ENCODE measurements around the gene ZNF169. TPM values are rescaled to one million over a fixed set of nuclear protein-coding genes. Genes with fewer than 3 reads are reported as not detected.
"Not testable (repeated sequence)": the region's sequence is repeated elsewhere in the genome, so short reads cannot be mapped to it uniquely, and the experiment has no call there.

ZNF169 gene
- total RNA-seq, 1 donor from 2014 or later, result 9.7 TPM

- intact Hi-C loops (cut with micrococcal nuclease), result no loop called here
Measured at GRCh38 chr9:94286116-94286515, 27.0 kb downstream of the ZNF169 start.

GRCh38 chr9:94287877-94288513 is 28.9 kb downstream of the ZNF169 start:
- intact Hi-C loops (cut with micrococcal nuclease), result no loop called here

DNA sequence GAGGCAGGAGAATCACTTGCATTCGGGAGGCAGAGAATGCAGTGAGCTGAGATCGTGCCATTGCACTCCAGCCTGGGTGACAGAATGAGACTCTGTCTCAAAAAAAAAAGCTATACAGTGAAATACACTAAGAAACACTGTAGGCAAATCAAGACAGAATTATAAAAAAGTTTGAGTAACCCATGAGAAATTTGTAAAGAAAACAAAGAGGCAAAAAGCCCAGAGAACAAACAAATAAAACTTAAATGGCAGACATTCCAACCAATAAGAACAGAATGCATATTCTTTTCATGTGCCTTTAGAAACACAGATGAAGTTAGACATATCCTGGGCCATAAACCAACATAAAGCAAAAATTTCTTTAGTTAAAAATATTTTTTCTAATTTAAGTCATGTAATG is 30.6 kb downstream of the ZNF169 start:
- intact Hi-C loops (cut with micrococcal nuclease), result no loop called here

DNA sequence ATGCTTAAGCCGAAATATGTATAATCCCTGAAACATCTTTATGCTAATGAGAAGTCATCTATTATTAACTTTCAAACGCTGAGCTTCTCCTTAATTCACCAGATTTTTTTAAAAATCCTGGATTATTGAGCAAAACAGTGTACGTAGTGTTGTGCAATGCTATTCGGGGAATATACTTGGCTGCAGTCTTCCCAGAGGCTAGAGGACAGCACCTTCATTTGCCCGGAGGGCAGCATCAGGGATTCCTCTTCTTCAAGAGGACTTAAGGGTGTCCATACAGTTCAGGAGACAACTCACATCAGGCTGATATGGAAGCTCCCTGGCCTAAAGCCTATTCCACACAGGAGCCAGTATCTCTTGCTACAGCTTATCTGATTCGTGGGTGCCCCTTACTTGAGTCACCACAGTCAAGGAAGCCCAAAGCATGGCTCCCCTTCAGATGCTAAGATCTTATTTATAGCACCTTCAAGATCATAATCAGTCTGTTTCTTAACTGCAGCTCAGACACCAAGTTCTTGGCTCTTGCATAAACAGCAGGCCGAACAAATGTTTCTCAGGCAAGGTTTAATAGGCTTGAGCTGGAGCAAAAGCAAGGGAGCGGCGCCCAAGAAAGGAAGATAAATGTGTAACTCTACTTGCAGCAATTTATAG is 40.0 kb downstream of the ZNF169 start:
- intact Hi-C loops (cut with micrococcal nuclease), result no loop called here

DNA sequence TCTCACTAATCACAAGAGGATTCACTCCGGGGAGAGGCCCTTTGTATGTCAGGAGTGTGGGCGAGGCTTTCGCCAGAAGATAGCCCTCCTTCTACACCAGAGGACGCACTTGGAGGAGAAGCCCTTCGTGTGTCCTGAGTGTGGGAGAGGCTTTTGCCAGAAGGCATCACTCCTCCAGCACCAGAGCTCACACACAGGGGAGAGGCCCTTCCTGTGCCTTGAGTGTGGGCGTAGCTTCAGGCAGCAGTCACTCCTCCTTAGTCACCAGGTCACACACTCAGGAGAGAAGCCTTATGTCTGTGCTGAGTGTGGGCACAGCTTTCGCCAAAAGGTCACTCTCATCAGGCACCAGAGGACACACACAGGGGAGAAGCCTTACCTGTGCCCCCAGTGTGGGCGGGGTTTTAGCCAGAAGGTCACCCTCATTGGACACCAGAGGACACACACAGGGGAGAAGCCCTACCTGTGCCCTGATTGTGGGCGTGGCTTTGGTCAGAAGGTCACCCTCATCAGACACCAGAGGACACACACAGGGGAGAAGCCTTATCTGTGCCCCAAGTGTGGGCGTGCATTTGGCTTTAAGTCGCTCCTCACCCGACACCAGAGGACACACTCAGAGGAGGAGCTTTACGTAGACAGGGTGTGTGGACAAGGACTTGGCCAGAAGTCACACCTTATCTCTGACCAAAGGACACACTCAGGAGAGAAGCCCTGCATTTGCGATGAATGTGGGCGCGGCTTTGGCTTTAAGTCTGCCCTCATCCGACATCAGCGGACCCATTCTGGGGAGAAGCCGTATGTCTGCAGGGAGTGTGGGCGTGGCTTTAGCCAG is 41.6 kb downstream of the ZNF169 start:
- intact Hi-C loops (cut with micrococcal nuclease), result no loop called here

- intact Hi-C loops (cut with micrococcal nuclease), result no loop called here
Measured at GRCh38 chr9:94301583-94301982, 42.5 kb downstream of the ZNF169 start.

DNA sequence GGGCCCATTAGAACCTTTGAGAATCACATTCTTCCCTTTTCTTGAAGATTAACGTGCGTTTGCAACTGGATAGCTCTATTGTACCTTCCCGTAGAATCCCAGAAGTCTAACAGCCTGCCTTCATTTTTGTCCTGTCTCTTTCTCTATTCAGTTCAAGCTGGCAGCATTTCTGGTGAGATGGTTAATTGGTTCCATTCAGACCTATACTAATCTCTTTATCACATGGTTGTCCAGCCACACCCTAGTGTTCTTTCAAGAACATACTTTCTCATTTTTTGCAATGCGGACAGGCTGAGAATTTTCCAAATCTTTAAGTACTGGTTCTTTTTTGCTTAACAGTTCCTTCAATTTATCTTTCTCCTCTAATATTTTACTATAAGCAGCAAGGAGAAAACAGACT is 43.3 kb downstream of the ZNF169 start:
- intact Hi-C loops (cut with micrococcal nuclease), result no loop called here

DNA sequence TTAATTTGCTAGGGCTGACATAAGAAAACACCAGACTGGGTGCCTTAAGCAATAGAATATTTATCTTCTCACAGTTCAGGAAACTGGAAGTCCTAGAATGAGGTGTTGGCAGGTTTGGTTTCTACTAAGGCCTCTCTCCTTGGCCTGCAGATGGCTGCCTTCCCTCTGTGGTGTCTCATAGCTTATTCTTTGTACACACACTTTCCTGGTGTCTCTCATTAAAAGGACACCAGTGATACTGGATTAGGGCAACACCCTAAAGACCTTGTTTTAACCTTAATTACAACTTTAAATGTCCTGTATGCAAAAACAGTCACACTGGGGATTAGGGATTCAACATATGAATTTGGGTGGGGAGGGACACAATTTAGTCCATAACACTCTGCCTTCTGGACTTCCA is 44.2 kb downstream of the ZNF169 start:
- intact Hi-C loops (cut with micrococcal nuclease), result no loop called here

DNA sequence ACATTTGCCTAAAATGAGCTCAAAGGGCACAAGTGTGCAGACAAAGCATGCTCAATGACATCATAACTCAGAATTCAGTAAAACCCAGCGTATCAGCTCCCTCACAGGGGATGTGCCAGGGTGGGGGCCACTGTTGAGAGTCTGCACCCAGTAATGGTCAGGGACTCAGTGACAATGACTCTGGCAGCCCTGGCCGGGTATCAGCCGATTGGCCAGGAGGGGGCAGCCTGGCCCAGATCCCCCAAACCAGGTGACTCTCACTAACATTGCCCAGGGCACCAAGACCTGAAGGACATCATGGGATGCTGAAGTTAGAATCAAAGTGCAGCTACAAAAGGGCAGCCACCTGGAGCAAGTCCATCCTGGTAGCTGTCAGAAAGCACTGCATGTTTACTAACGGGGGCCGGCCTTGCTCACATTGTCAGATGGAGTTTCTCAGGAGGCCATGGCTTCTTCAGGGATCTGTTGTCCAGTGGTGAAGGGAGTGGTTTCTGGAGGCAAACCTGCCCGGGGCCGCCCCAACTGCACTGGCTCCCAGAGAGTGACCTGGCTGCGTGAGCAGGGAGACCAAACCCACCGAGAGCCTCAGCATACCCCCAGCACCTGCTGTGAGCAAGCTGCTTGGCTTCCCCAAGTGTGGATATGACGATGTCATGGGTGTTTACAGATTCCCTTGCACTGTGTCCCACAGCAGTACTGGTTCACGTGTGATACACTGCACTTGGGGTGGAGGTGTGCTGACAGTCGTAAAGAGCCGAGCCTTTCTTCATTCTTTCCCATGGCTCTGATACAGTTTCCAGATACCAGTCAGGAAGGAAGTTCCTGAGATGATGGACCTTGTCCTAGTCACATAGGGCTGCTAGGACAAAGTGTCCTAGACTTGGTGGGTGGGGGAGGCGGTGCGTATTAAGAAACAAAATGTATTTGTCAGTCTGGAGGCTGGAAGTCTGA is 56.2 kb downstream of the ZNF169 start:
- intact Hi-C loops (cut with micrococcal nuclease), result not testable (repeated sequence)

- intact Hi-C loops (cut with micrococcal nuclease), result not testable (repeated sequence)
Measured at GRCh38 chr9:94316236-94316635, 57.1 kb downstream of the ZNF169 start.

GRCh38 chr9:94317949-94318657 is 59.0 kb downstream of the ZNF169 start:
- intact Hi-C loops (cut with micrococcal nuclease), result not testable (repeated sequence)

DNA sequence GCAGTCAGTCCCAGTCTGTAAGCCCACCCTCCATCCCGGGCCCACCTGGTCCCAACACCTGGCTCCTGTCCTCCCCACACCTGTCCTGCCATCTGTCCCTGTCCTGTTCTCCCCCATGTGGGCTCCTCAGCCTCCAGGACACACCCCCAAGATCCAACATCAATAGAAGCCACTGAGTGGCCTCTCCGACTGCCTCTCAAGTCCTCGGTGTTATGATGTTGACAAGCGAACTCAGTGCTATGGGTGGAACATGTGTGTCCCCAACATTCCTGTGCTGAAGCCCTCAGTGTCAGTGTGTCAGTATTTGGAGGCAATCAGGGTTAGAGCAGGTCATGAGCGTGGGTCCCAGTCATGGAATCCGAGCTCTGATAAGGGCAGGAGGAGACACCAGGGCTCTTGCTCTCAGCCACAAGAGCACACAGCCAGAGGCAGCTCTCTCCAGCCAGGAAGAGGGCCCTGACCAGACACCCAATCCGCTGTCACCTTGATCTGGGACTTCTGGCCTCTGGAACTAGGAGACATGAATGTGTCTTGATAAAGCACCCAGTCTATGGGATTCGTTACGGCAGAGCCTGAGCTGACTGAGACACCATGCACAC is 63.3 kb downstream of the ZNF169 start:
- intact Hi-C loops (cut with micrococcal nuclease), result not testable (repeated sequence)

DNA sequence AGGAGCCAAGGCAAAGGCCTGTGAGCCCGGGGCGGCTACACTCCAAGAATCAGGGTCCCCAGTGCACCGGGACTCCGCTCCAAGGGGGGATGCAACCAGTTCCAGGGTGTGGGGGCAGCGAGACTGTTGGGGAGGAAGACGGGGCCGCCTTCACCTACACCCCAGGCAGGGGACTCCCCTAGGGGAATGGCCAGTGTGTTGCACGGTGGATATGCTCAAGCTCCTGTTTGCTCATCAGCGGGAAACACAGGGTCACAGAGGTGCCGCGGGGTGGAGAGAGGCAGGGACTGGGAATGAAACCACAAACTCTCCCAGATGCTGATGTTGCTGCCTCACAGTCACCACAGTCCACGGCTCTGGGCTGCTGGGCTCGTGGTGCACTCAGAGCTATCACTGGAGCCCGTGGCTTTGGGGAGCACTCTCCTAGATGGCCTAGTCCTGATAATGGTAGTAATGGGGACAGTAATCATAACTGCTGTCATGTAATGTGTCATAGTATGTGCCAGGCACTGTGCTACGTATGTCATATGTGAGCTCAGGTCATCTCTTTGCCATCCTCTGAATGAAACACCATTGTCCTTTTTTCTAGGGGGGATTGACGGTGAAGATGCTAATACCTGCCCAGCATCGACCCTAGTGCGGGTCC is 64.2 kb downstream of the ZNF169 start:
- intact Hi-C loops (cut with micrococcal nuclease), result not testable (repeated sequence)

DNA sequence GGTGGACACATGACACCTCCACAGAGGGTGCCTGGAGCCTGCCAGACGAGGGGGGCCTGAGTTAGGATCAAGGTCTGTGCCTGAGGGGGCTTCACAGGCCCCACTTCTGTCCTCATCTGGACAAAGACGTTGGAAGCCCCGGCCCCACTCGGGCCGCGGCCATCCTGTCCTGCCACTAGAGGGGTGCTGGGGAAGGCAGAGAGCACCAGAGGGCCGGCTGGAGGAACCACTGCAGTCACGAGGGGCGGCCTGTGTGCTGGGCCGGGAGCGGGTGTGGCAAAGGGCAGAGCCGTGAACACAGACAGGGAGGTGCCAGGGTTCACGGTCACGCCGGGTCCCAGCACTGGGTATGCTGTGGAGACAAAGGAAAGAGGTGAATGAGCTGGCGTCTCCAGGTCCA is 66.5 kb downstream of the ZNF169 start:
- intact Hi-C loops (cut with micrococcal nuclease), result not testable (repeated sequence)

DNA sequence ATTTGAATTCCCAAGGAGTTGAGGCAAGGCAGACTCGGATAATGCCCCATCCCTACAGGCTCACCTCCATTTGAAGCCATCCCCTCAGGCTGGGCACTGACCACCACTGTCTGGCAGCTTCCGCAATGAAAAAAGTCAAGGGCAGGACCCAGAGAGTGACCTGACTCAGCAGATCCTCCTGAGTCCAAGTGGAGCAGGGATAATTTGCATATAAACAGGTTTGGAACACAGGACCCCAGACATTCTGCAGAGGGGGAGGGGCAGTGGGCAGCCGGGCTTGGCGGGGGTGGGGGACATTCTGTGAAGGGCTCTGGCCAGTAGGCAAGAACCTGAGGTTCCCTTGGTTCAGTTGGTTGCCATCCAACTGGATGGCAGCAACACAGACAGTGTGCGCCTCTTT is 69.4 kb downstream of the ZNF169 start, which contains the start of gene NUTM2F:
Gene NUTM2F, minus strand, starts transcription at position 101 of the 400 bp plus-strand sequence. Its CDS starts 21 bp downstream, at position 80.
- intact Hi-C loops (cut with micrococcal nuclease), result not testable (repeated sequence)

GRCh38 chr9:94336445-94336844 is 77.3 kb downstream of the ZNF169 start:
- intact Hi-C loops (cut with micrococcal nuclease), result not testable (repeated sequence)

DNA sequence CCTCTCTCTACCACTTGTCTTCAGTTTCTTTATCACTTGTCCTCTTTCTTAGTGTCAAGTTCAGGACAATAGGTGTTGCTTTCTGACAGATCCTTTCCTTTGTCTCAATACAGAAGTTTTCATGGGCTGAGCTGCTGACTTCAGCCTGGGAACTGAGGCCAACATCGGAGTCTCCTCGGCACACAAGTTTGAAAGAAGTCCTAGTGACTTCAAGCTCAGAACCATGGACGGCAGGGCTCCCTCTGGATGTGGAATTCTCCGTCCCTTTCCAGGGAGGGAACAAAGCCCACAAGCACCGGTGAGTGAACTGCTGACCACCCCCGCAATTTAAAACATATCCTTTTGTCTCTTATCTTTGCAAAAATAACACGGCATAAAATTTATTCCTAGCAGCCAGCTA is 79.6 kb downstream of the ZNF169 start:
- intact Hi-C loops (cut with micrococcal nuclease), result not testable (repeated sequence)

DNA sequence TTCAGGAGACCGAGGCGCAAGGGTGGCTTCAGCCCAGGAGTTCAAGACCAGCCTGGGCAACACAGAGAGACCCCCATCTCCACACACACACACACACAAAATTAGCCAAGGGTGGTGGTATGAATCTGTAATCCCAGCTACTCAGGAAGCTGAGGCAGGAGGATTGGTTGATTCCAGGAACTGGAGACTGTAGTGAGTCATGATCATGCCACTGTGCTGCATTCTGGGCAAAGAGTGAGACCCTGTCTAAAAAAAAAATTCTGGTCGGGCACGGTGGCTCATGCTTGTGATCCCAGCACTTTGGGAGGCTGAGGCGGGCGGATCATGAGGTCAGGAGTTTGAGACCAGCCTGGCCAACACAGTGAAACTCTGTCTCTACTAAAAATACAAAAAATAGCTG is 80.6 kb downstream of the ZNF169 start:
- intact Hi-C loops (cut with micrococcal nuclease), result not testable (repeated sequence)

- intact Hi-C loops (cut with micrococcal nuclease), result not testable (repeated sequence)
Measured at GRCh38 chr9:94340750-94341149, 81.7 kb downstream of the ZNF169 start.

Data from T-helper 2 cell treated with Interferon-gamma antibody and Interleukin-4, amounts not matched to agents 100 ng/mL and 5 ng/mL, for 36 hours (primary cell).